22Rv1 (cell line): Measurements from ENCODE around the gene MERTK.

Source experiments
- CTCF ChIP-seq: fragments of 450-650 bp; IDR thresholded peaks from 2 replicates; pipeline ENCODE4 v1.5.1; 2017; ENCODE audit warnings: mild to moderate bottlenecking
- ZFX ChIP-seq: fragments of 450-650 bp; IDR thresholded peaks from 2 replicates; pipeline ENCODE4 v1.6.1; 2017; ENCODE audit warnings: antibody characterized with exemption, borderline replicate concordance

DNA sequence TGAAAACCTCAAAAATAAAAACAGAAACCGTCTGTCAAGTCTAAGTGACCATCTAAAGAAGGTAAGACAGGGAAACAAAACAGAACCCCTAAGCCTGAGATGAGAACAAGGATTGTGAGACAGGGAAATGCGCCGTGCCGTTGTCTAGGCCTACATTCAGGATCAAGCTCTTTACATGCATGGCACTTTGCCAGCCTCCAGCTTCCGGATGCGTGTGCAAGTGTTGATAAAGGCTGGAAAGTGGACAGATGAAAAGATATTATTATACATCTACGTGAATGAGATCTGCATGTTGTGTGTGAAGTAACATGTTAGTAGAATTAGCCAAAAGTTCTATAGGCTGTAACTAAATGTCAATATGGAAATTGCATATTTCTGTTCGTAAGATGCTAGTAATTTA is 128.1 kb downstream of the MERTK start:
- TF ChIP-seq CTCF (no peak), ZFX (no peak)
